HG03575 (cell line): ENCODE data around the gene KIRREL3.
"Not testable (repeated sequence)": the region's sequence is repeated elsewhere in the genome, so short reads cannot be mapped to it uniquely, and the experiment has no call there.

ENCODE experiments used
- ATAC-seq: cut with Tn5 transposase; IDR thresholded peaks from one replicate; pipeline ENCODE4 v1.9.1; 2021; ENCODE audit not compliant: unreplicated experiment, insufficient number of reproducible peaks, low FRiP score; ENCODE audit errors: extremely low read depth

KIRREL3 gene

GRCh38 chr11:126391286-126391954 lies 609.1 kb downstream of the KIRREL3 start:
- no peak for ATAC-seq

DNA sequence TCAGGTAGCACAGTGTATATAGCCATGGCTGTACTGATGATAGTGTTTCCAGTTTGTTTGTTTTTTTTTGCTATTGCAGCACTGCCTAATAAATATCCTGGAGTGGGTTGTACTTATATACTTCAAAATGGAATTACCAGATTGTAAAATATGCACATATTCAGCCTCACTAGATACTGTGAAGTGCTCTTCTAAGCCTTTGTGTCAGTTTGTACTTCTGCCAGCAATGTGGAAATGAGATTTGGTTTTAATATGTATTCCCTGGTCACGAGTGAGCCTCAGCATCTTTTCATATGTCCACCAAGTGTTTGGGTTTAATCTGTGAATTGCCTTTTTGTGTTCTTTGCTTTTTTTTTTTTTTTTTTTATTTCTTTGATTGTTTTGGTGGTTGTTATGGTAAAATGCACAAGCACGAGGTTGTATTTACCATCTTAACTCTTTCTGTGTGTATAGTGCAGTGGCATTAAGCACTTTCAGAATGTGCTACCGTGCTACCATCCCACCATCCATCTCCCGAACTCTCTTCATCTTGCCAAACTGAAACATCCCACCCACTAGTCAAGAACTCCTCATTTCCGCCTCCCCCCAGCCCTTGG lies 610.2 kb downstream of the KIRREL3 start:
- ATAC-seq = no peak

GRCh38 chr11:126387857-126388256 lies 612.7 kb downstream of the KIRREL3 start:
- no peak for ATAC-seq

DNA sequence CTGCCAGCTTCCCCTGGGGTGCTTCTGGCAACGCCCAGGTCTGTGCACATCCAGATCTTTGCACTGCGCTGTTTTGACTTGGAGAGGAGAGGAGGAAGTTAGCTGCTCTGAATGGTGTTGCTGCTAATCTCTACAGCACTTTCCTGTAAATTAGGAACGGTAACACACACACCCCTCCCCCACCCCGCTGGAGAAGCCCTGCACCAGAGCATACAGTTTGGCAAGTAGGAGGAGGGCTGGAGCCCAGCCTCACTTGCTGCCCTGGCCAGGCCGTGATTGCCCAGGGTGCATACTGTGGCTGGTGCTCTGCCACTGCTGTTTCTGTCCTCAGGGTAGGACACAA lies 613.9 kb downstream of the KIRREL3 start:
- not testable (repeated sequence) for ATAC-seq

DNA sequence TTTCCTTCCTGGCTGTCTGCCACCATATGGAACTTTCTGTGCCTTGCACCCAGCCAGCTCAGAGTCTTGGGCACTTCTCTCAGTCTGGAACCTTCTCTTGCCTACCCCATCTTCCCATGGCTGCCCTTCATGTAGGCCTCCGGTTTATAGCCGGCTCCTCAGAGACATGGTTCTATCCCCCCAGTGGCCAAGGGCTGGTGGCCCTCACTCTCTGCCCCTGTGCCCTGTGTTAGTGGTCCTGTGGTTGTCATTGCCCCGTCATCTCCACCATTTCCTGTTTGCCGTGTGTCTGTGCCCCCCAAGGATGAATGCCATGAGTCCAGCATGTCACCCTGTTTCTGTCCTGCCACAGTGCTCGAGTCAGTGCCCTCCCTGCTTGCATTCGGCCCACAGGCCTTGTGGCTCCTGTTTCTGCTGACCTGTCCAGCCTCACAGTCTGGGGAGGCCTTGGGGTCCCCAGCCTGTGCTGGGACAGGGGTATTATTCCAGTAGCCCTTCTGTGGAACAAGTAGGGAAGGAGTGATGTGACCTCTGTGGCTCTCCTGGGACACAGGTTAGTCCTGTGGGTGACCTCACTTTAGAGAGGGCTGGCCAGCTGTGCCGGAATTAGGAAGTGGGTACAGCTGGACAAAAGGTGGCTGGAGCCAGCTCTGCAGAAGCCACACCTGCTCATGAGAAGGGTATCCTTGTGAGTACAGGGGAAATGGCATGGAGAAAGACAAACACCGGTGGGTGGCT lies 614.4 kb downstream of the KIRREL3 start:
- ATAC-seq = no peak

GRCh38 chr11:126384449-126385070 lies 616.0 kb downstream of the KIRREL3 start:
- ATAC-seq = no peak

DNA sequence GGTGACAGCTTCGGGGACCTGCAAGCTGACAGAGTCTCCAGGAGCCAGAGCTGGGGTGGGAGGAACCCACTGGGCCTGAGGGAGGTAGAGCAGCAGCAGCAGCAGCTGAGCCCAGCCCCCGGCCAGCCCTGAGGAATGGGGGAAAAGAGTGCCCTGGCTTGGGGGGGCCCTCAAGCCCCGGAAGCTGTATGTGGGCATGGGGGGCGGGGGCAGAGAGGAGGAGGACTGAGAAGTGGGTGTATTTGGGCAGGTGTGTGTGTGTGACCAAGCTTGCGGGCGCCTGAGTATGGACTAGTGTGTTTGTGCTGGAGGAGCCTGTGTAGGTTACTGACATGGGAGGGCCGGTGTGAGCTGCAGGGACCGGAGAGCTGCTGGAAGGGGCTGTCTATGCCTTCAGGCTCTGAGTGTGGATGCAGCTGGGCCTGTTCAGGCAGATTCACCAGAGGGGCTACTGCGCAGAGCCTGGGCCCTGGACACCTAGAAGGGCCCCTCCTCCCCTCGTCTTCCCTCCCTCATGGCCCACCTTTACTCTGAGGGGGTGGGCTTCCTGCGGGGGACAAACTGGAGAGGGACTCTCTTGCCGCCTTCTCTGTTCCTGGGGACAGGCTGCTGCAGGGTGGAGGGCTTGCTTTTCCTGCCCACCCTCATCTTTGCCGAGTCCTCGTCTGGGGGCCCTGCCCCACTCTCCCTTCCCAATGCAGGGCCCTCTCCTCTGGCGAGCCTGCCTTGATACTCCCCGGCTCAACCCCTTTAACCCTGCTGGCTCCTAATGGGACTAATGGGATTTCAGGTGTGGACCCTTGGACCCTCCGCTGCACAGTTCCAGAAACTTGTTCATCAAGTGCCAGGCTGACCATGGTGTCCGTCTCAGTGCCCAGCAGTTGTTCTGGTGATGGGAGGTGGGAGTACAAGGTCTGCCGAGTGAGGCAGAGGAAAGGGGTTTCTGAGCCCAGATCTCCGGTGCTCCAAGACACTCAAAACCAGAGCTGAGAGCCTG lies 616.9 kb downstream of the KIRREL3 start:
- ATAC-seq = no peak

DNA sequence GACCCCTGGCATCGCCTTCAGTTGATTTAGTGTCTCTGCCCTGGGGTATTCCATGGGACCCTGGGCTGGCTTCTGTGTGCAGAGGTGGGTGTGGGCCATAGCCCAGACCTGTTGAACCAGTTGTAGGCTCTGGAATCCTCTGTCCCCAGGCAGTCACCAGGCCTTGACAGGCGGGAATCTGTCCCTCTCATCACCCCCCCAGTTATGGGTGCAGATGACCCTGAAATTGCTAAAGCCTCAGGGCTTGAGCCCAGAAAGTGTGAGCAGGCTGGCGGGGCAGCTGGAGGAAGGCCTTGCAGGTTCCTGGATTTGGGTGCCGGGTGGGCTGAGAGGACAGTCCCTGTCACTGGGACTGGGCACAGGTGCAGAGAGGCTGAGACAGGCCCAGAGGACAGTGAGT lies 617.9 kb downstream of the KIRREL3 start:
- not testable (repeated sequence) for ATAC-seq

GRCh38 chr11:126381960-126382359 lies 618.6 kb downstream of the KIRREL3 start:
- ATAC-seq = not testable (repeated sequence)

DNA sequence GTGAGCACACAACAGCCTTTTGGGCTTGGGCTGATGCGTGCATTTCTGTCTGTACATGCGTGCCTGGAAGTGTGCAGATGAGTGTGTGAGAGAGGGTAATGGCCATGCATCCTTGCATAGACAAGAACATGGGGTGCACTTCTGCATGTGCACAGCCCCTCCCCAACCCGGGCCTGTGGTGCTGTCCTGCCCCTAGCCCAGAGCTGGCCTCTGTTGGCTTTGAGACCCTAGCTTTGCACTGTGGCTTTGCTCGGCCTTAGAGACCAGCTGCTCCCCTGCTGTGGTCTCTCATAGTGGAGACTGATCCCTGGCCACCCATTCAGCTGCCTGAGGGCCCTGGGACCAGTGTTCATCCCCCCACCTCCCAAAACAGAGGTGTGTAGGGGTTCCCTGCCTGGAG lies 619.7 kb downstream of the KIRREL3 start:
- no peak for ATAC-seq

DNA sequence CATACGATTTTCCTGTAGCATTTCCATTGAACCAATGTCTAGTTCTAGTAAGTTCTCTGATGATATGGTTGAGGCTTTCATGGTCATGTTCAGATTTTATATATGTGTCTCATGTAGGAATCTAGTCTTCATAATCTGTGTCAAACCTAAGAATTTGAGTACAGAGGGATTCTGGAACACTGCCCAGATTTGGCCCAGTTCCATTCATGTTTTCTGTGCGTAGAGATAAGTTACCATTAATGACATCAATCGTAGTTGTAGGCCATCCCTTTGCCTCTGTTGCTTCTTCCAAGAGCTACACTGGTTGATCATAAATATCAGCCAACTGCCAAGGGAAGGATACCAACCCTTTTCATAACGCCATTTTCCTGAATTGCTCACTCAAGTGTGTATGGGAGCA lies 621.8 kb downstream of the KIRREL3 start:
- ATAC-seq = no peak

DNA sequence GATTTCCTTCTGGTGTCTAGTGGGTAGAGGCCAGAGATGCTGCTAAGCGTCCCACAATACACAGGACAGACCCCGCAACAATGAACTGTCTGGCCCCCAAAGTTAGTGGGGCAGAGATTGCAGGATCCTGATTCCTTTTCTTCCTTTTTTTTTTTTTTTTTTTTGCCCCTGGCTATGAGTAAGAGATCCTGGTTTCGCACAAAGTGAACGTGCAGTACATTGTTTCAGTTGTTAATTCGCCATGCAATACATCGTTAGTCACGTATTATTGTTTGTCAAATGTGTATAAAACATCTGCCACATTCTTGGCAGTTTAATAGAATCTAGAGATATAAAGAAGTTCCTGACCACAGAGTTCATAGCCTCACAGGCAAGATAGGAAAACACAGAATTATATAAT lies 624.8 kb downstream of the KIRREL3 start:
- ATAC-seq = no peak

DNA sequence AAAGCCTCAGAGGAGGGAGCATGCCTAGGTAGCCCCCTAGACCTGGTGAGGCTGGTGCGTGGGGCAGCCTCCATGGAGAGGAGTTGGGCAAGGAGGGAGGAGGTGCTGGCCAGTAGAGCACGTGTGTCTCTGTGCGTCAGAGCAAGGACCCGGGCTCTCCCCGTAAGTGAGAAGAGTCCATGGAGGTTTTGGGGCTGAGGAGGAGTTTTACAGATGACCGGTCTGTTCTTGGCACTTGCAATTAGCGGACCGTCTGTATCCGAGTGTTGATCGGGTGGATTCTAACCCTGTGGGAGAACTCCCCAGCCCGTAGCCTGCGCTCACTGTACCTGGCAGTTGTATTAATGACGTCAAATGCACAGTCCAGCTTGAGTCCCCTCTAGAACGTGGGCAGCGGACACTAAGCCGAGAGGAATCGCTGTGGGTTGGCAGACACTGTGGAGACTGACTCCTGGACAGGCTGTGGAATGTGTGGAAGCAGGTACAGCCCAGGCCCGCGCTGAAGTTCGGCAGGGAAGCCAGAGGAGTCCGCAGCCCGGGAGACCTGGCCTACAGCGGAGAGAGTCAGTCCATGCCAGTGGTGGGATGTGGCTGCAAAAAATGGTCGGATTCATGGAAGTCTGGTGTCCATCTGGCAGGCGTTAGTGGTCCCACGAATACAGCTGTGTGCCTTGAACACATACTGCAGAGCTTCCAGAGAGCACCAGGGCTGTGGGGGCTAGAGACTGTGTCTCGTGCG lies 625.8 kb downstream of the KIRREL3 start:
- ATAC-seq = not testable (repeated sequence)

- not testable (repeated sequence) for ATAC-seq
Observed at GRCh38 chr11:126373389-126374066, 627.0 kb downstream of the KIRREL3 start.
